IMR-90 (cell line): Measurements from ENCODE around the gene LAMP5.

ENCODE experiments used
- BHLHE40 ChIP-seq: fragments of 150-350 bp; IDR thresholded peaks from 2 replicates; pipeline ENCODE4 v1.6.1; 2016; ENCODE audit warnings: mild to moderate bottlenecking, low read depth, low read length
- CEBPB ChIP-seq: IDR thresholded peaks from 2 replicates; pipeline ENCODE4 v1.6.1; 2012; ENCODE audit warnings: low read depth, low read length, improper control_type of control experiment
- CTCF ChIP-seq: conservative IDR thresholded peaks from 2 replicates; pipeline ENCODE4 v1.5.1; 2012; ENCODE audit warnings: mild to moderate bottlenecking, low read depth, low read length, improper control_type of control experiment
- FOS ChIP-seq: fragments of 150-350 bp; IDR thresholded peaks from 2 replicates; pipeline ENCODE4 v1.6.1; 2016; ENCODE audit warnings: low read depth, low read length
- MAFK ChIP-seq: IDR thresholded peaks from 2 replicates; pipeline ENCODE4 v1.6.1; 2012; ENCODE audit warnings: low read depth, low read length, improper control_type of control experiment
- NFE2L2 ChIP-seq: fragments of 150-350 bp; IDR thresholded peaks from 2 replicates; pipeline ENCODE4 v1.6.1; 2016; ENCODE audit warnings: low read depth, mild to moderate bottlenecking, low read length
- POLR2A ChIP-seq: IDR thresholded peaks from 2 replicates; pipeline ENCODE4 v1.6.1; 2012; ENCODE audit warnings: mild to moderate bottlenecking, low read depth, low read length
- RAD21 ChIP-seq: IDR thresholded peaks from 2 replicates; pipeline ENCODE4 v1.6.1; 2012; ENCODE audit warnings: low read length, improper control_type of control experiment
- RCOR1 ChIP-seq: IDR thresholded peaks from 2 replicates; pipeline ENCODE4 v1.6.1; 2012; ENCODE audit warnings: mild to moderate bottlenecking, low read length, improper control_type of control experiment; ENCODE audit not compliant: insufficient replicate concordance
- RFX5 ChIP-seq: IDR thresholded peaks from 2 replicates; pipeline ENCODE4 v1.8.0; 2012; ENCODE audit warnings: low read depth, mild to moderate bottlenecking, low read length, moderate library complexity
- SMC3 ChIP-seq: fragments of 150-350 bp; IDR thresholded peaks from 2 replicates; pipeline ENCODE4 v1.6.1; 2016; ENCODE audit warnings: low read depth, mild to moderate bottlenecking, antibody characterized with exemption, low read length, moderate library complexity
- USF2 ChIP-seq: fragments of 150-350 bp; IDR thresholded peaks from 2 replicates; pipeline ENCODE4 v1.6.1; 2017; ENCODE audit warnings: mild to moderate bottlenecking, antibody characterized with exemption, low read length, low read depth

GRCh38 chr20:9490631-9491030 is 23.8 kb upstream of the LAMP5 start:
- no peak for TF ChIP-seq CTCF
- no peak for TF ChIP-seq POLR2A
- no peak for TF ChIP-seq RAD21
- no peak for TF ChIP-seq RFX5
- no peak for TF ChIP-seq USF2
- TF ChIP-seq NFE2L2: no peak
- TF ChIP-seq MAFK: no peak
- TF ChIP-seq CEBPB: no peak
- TF ChIP-seq RCOR1: no peak
- no peak for TF ChIP-seq BHLHE40
- no peak for TF ChIP-seq SMC3
- TF ChIP-seq FOS: no peak
